H9 (cell line): Measurements from ENCODE around the gene NAXD. TPM values are rescaled to one million over a fixed set of nuclear protein-coding genes. Genes with fewer than 3 reads are reported as not detected.

Experiments
- DNase-seq: peaks from one replicate; pipeline ENCODE4 v3.0.0-alpha.2; 2017
- H2AFZ ChIP-seq: one replicate; pipeline ENCODE4 v1.6.1; 2013; ENCODE audit warnings: mild to moderate bottlenecking, low read length, control low read depth, moderate library complexity
- H2AK5ac ChIP-seq: 2 replicates; pipeline ENCODE4 v1.6.1; 2013; ENCODE audit warnings: low read length, control low read depth, mixed read lengths; ENCODE audit not compliant: insufficient read length
- H2BK120ac ChIP-seq: one replicate; pipeline ENCODE4 v1.6.1; 2013; ENCODE audit warnings: low read depth, mild to moderate bottlenecking, low read length, control low read depth, inconsistent platforms; ENCODE audit not compliant: poor library complexity, severe bottlenecking
- H2BK12ac ChIP-seq: 2 replicates; pipeline ENCODE4 v1.6.1; 2013; ENCODE audit warnings: low read length, control low read depth, mixed read lengths, low read depth; ENCODE audit not compliant: insufficient read length
- H2BK15ac ChIP-seq: 2 replicates; pipeline ENCODE4 v1.6.1; 2013; ENCODE audit warnings: low read depth, low read length, control low read depth
- H2BK20ac ChIP-seq: one replicate; pipeline ENCODE4 v1.6.1; 2013; ENCODE audit warnings: low read depth, mild to moderate bottlenecking, low read length, control low read depth, inconsistent platforms; ENCODE audit not compliant: poor library complexity, severe bottlenecking
- H2BK5ac ChIP-seq: 2 replicates; pipeline ENCODE4 v1.6.1; 2013; ENCODE audit warnings: low read length, control low read depth, mixed read lengths; ENCODE audit not compliant: insufficient read length
- H3K14ac ChIP-seq: 2 replicates; pipeline ENCODE4 v1.6.1; 2013; ENCODE audit warnings: low read length, control low read depth; ENCODE audit not compliant: insufficient read depth
- H3K18ac ChIP-seq: 2 replicates; pipeline ENCODE4 v1.6.1; 2013; ENCODE audit warnings: low read depth, mild to moderate bottlenecking, mixed read lengths, low read length, control low read depth; ENCODE audit not compliant: insufficient read length
- H3K23ac ChIP-seq: 2 replicates; pipeline ENCODE4 v1.6.1; 2013; ENCODE audit warnings: low read length, control low read depth, mixed read lengths, low read depth; ENCODE audit not compliant: insufficient read length
- H3K23me2 ChIP-seq: 2 replicates; pipeline ENCODE4 v1.6.1; 2013; ENCODE audit warnings: low read depth, mild to moderate bottlenecking, mixed read lengths, low read length, control low read depth; ENCODE audit not compliant: insufficient read length, poor library complexity, severe bottlenecking
- H3K27ac ChIP-seq: 2 replicates; pipeline ENCODE4 v1.5.1; 2013; ENCODE audit warnings: low read length, control low read depth, mixed read lengths, low read depth; ENCODE audit not compliant: insufficient read length
- H3K27me3 ChIP-seq: 2 replicates; pipeline ENCODE4 v1.6.1; 2013; ENCODE audit warnings: low read length, control low read depth, inconsistent platforms; ENCODE audit not compliant: insufficient read depth
- H3K4ac ChIP-seq: 2 replicates; pipeline ENCODE4 v1.6.1; 2013; ENCODE audit warnings: low read depth, mild to moderate bottlenecking, control low read depth, inconsistent platforms, low read length, moderate library complexity
- H3K4me1 ChIP-seq: 2 replicates; pipeline ENCODE4 v1.6.1; 2013; ENCODE audit warnings: low read length, control low read depth, inconsistent platforms; ENCODE audit not compliant: insufficient read depth
- H3K4me2 ChIP-seq: 2 replicates; pipeline ENCODE4 v1.6.1; 2013; ENCODE audit warnings: low read length, control low read depth, mixed read lengths; ENCODE audit not compliant: insufficient read length, insufficient read depth
- H3K56ac ChIP-seq: 2 replicates; pipeline ENCODE4 v1.6.1; 2013; ENCODE audit warnings: low read depth, mild to moderate bottlenecking, mixed read lengths, low read length, control low read depth; ENCODE audit not compliant: insufficient read length
- H3K79me1 ChIP-seq: 2 replicates; pipeline ENCODE4 v1.6.1; 2013; ENCODE audit warnings: low read depth, mild to moderate bottlenecking, moderate library complexity, low read length, control low read depth, inconsistent platforms; ENCODE audit not compliant: insufficient read depth, poor library complexity, severe bottlenecking
- H3K79me2 ChIP-seq: 2 replicates; pipeline ENCODE4 v1.6.1; 2013; ENCODE audit warnings: low read length, control low read depth, inconsistent platforms; ENCODE audit not compliant: insufficient read depth
- H3K9ac ChIP-seq: 2 replicates; pipeline ENCODE4 v1.6.1; 2013; ENCODE audit warnings: low read length, control low read depth, mixed read lengths; ENCODE audit not compliant: insufficient read length; ENCODE audit errors: extremely low read depth
- H3K9me3 ChIP-seq: one replicate; pipeline ENCODE4 v1.6.1; 2013; ENCODE audit warnings: low read depth, low read length, inconsistent platforms; ENCODE audit not compliant: control insufficient read depth
- H3T11ph ChIP-seq: one replicate; pipeline ENCODE4 v1.6.1; 2013; ENCODE audit warnings: mild to moderate bottlenecking, low read length, control low read depth, inconsistent platforms
- H4K20me1 ChIP-seq: one replicate; pipeline ENCODE4 v1.6.1; 2013; ENCODE audit not compliant: control insufficient read depth, insufficient read length, insufficient read depth
- H4K5ac ChIP-seq: 2 replicates; pipeline ENCODE4 v1.6.1; 2013; ENCODE audit warnings: low read depth, mild to moderate bottlenecking, mixed read lengths, low read length, control low read depth; ENCODE audit not compliant: insufficient read length
- H4K8ac ChIP-seq: replicated peaks from 2 replicates; pipeline ENCODE4 v1.6.1; 2013; ENCODE audit warnings: low read length, control low read depth, mixed read lengths, low read depth; ENCODE audit not compliant: insufficient read length
- H4K91ac ChIP-seq: 2 replicates; pipeline ENCODE4 v1.6.1; 2013; ENCODE audit warnings: low read depth, mild to moderate bottlenecking, moderate library complexity, mixed read lengths, low read length, control low read depth; ENCODE audit not compliant: insufficient read length
- H3K27ac Mint-ChIP-seq, 3 experiments: 2 replicates in 2 of 3; 3 replicates in 1 of 3; pipeline ENCODE4 v1.8.0; 2020 to 2021; ENCODE audit warnings: mixed read lengths in 3 of 3, mild to moderate bottlenecking in 1 of 3, moderate library complexity in 1 of 3
- H3K27me3 Mint-ChIP-seq: 2 replicates; pipeline ENCODE4 v1.8.0; 2021; ENCODE audit warnings: low read depth, mild to moderate bottlenecking, moderate library complexity, mixed read lengths
- H3K36me3 Mint-ChIP-seq, 3 experiments: 2 replicates in 2 of 3; 3 replicates in 1 of 3; pipeline ENCODE4 v1.8.0; 2020 to 2021; ENCODE audit warnings: low read depth in 3 of 3, mixed read lengths in 3 of 3; ENCODE audit not compliant: insufficient read depth in 1 of 3
- H3K4me1 Mint-ChIP-seq, 2 experiments: 2 replicates each; pipeline ENCODE4 v1.8.0; 2020; ENCODE audit warnings: mixed read lengths in 2 of 2
- H3K4me3 Mint-ChIP-seq, 2 experiments: 2 replicates in 1 of 2; 3 replicates in 1 of 2; pipeline ENCODE4 v1.8.0; 2020 to 2021; ENCODE audit warnings: mild to moderate bottlenecking in 2 of 2, mixed read lengths in 2 of 2, moderate library complexity in 1 of 2
- H3K9me3 Mint-ChIP-seq, 2 experiments: 2 replicates in 1 of 2; 3 replicates in 1 of 2; pipeline ENCODE4 v1.8.0; 2020; ENCODE audit warnings: mild to moderate bottlenecking in 2 of 2, mixed read lengths in 2 of 2, moderate library complexity in 1 of 2
- WGBS: extraction: QIAGEN DNeasy Blood & Tissue Kit; methylation state at CpG from one replicate; pipeline ENCODE4 v1.1.7; 2013; ENCODE audit warnings: missing lambda C conversion rate, low lambda C conversion rate, mixed read lengths; ENCODE audit not compliant: insufficient read length; ENCODE audit errors: extremely low coverage; 5-methylcytosine and 5-hydroxymethylcytosine counted together
- total RNA-seq: library from RNA; stranded (reverse); gene quantifications from 2 replicates; pipeline ENCODE4 v1.2.1, GENCODE V29; 2021
- TF ChIP-seq, protein P1 (sequence below): fragments of 200-600 bp; sonication (generic); conservative IDR thresholded peaks from 3 replicates; pipeline ENCODE4 v1.8.0; 2021; ENCODE audit warnings: antibody characterized with exemption, mild to moderate bottlenecking

Gene NAXD
- total RNA-seq, 1 experiment from 2014 or later, result 25.5 TPM

DNA sequence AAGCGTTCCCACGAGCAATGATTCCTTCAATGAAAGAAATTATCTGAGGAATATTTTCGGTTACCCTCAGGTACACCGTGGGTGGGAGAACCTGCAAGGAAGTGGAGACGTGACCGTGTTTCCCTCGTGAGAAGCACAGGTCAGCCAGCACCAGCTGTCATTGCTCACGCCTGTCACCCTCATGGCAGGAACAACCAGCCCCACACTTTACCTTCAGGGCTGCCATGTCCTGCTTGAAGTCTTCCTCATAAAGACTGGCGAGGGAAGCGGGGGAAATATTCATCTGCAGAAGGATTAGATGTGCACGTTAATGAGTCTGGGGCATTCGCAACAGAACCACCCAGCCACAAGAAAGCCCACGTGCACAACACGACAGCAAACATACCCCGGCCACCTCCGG lies 72.4 kb downstream of the NAXD start:
- Histone ChIP-seq H2BK15ac (no peak overlapping the region), H3K79me1 (no peaks in the 10 kb centered on the region), H3K14ac (no peak overlapping the region), H2BK12ac (no peak overlapping the region), H3K4ac (no peak overlapping the region), H3K9me3 (no peaks in the 10 kb centered on the region), H4K91ac (no peak overlapping the region), H4K20me1 (no peaks in the 10 kb centered on the region), H3K4me2 (no peak overlapping the region), H2AK5ac (no peak overlapping the region), H3K56ac (no peak overlapping the region), H3T11ph (no peak overlapping the region), H3K27ac (no peak overlapping the region), H2BK5ac (no peak overlapping the region), H4K8ac (no peak overlapping the region), H4K5ac (no peak overlapping the region), H3K9ac (no peak overlapping the region), H3K4me1 (no peaks in the 10 kb centered on the region), H2AFZ (no peak overlapping the region), H2BK20ac (no peak overlapping the region), H3K23ac (no peak overlapping the region), H3K79me2 (no peaks in the 10 kb centered on the region), H3K27me3 (no peaks in the 10 kb centered on the region), H2BK120ac (no peak overlapping the region), H3K23me2 (no peaks in the 10 kb centered on the region), H3K18ac (no peak overlapping the region)
- H3K27me3 Mint-ChIP-seq, result no peaks in the 10 kb centered on the region
- no peak overlapping the region for H3K4me3 Mint-ChIP-seq
- peak overlapping the region in 1 of 3 experiments; percentile 44; a peak in 1 of 7 replicates for H3K27ac Mint-ChIP-seq
- TF ChIP-seq, protein P1, sequence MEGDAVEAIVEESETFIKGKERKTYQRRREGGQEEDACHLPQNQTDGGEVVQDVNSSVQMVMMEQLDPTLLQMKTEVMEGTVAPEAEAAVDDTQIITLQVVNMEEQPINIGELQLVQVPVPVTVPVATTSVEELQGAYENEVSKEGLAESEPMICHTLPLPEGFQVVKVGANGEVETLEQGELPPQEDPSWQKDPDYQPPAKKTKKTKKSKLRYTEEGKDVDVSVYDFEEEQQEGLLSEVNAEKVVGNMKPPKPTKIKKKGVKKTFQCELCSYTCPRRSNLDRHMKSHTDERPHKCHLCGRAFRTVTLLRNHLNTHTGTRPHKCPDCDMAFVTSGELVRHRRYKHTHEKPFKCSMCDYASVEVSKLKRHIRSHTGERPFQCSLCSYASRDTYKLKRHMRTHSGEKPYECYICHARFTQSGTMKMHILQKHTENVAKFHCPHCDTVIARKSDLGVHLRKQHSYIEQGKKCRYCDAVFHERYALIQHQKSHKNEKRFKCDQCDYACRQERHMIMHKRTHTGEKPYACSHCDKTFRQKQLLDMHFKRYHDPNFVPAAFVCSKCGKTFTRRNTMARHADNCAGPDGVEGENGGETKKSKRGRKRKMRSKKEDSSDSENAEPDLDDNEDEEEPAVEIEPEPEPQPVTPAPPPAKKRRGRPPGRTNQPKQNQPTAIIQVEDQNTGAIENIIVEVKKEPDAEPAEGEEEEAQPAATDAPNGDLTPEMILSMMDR, result no peak
- no peaks in the 10 kb centered on the region for H3K4me1 Mint-ChIP-seq
- WGBS, result no CpG with 5 or more reads among the region's 16 CpGs
- no peak for DNase-seq
- no peaks in the 10 kb centered on the region for H3K9me3 Mint-ChIP-seq
- peaks cover 7 to 56% (median 32%) of the 10 kb centered on the region in 3 experiments; a peak in 6 of 7 replicates for H3K36me3 Mint-ChIP-seq
